Activated CD4-positive, alpha-beta T cell treated with anti-CD3 and anti-CD28 coated beads for 36 hours (primary cell): Measurements from ENCODE around the gene PCDHB3. TPM values are rescaled to one million over a fixed set of nuclear protein-coding genes. Genes with fewer than 3 reads are reported as not detected.
"Not testable (repeated sequence)": the region's sequence is repeated elsewhere in the genome, so short reads cannot be mapped to it uniquely, and the experiment has no call there.

Experiments used
- ATAC-seq: fragments of 200-7000 bp; cut with Tn5 transposase; one replicate; pipeline ENCODE4 v1.10.0; 2021; ENCODE audit warnings: mild to moderate bottlenecking, moderate library complexity
- CTCF ChIA-PET: fragments of 350-600 bp; sonication (Branson Sonifier 250); formaldehyde crosslinking; loops from one replicate; lab custom pipeline; 2021; ENCODE audit warnings: antibody characterized with exemption; lab: Charles Lee
- POLR2A ChIA-PET: fragments of 350-600 bp; sonication (Branson Sonifier 250); formaldehyde crosslinking; loops from one replicate; lab custom pipeline; 2021; ENCODE audit warnings: antibody characterized with exemption, inconsistent platforms; lab: Charles Lee
- DNase-seq: peaks from one replicate; pipeline ENCODE4 v3.0.0-alpha.2; 2020
- H3K27ac Mint-ChIP-seq: one replicate; pipeline ENCODE4 v1.8.0; 2021; ENCODE audit warnings: mixed read lengths
- H3K27me3 Mint-ChIP-seq: one replicate; pipeline ENCODE4 v1.8.0; 2021; ENCODE audit warnings: mixed read lengths
- H3K36me3 Mint-ChIP-seq: one replicate; pipeline ENCODE4 v1.8.0; 2021; ENCODE audit warnings: low read depth, mixed read lengths
- H3K4me1 Mint-ChIP-seq: one replicate; pipeline ENCODE4 v1.8.0; 2021; ENCODE audit warnings: mixed read lengths
- H3K4me3 Mint-ChIP-seq: one replicate; pipeline ENCODE4 v1.8.0; 2021; ENCODE audit warnings: mild to moderate bottlenecking, moderate library complexity, mixed read lengths
- H3K9me3 Mint-ChIP-seq: one replicate; pipeline ENCODE4 v1.8.0; 2021; ENCODE audit warnings: low read depth, mixed read lengths
- intact Hi-C, 2 experiments: fragments of 100-400 bp; cut with DNase I in 1 of 2; cut with micrococcal nuclease in 1 of 2; formaldehyde crosslinking; loops; one replicate each; pipeline versions ENCODE4 v1.14.2 to v1.15.1; 2022 to 2024; cut with DNase I, micrococcal nuclease
- total RNA-seq, 2 experiments: library from RNA; stranded (reverse); gene quantifications; one replicate each; pipeline ENCODE4 v1.2.3, GENCODE V29; 2021

Gene PCDHB3
- total RNA-seq, 2 experiments from 2014 or later = not detected

- CTCF ChIA-PET, H3K4me3 Mint-ChIP-seq, POLR2A ChIA-PET: not testable (repeated sequence)
Measured at GRCh38 chr5:141137346-141137745, 37.1 kb downstream of the PCDHB3 start.

GRCh38 chr5:141149812-141150211, 49.5 kb downstream of the PCDHB3 start, which contains the start of gene PCDHB6:
Gene PCDHB6, plus strand, starts transcription at chr5:141150057. Its CDS starts 201 bp downstream, at chr5:141150258.
- intact Hi-C loops = no loop called here
- no peak within 1 kb of the TSS for H3K4me3 Mint-ChIP-seq
- H3K4me1 Mint-ChIP-seq = peaks cover 4% of the 10 kb centered on the region
- ChIA-PET POLR2A (no interaction called here), CTCF (interaction anchor here (0.7 to 1.3 kb wide), 2 partner anchors 246 to 407 kb away, joined by 3 read pairs; no protein-coding TSS in a partner anchor)
- DNase-seq = peak; percentile 34
- H3K36me3 Mint-ChIP-seq = peaks cover 12% of the 10 kb centered on the region
- H3K27me3 Mint-ChIP-seq = peaks cover 41% of the 10 kb centered on the region
- H3K27ac Mint-ChIP-seq = no peak within 1 kb of the TSS
- peaks cover 21% of the 10 kb centered on the region for H3K9me3 Mint-ChIP-seq
- no peak for ATAC-seq

More at GRCh38 chr5:141137346-141137745, 37.1 kb downstream of the PCDHB3 start:
- DNase-seq, intact Hi-C loops, H3K4me1 Mint-ChIP-seq, H3K27ac Mint-ChIP-seq, ATAC-seq: not testable (repeated sequence)
- H3K9me3 Mint-ChIP-seq = peaks cover 28% of the 10 kb centered on the region
- H3K36me3 Mint-ChIP-seq = peaks cover 11% of the 10 kb centered on the region
- H3K27me3 Mint-ChIP-seq = peaks cover 34% of the 10 kb centered on the region

GRCh38 chr5:141150224-141150992, 50.1 kb downstream of the PCDHB3 start:
- Mint-ChIP-seq H3K27ac (no peak overlapping the region), H3K4me1 (peaks cover 4% of the 10 kb centered on the region), H3K9me3 (peaks cover 21% of the 10 kb centered on the region), H3K4me3 (no peak overlapping the region), H3K27me3 (peaks cover 39% of the 10 kb centered on the region), H3K36me3 (peaks cover 12% of the 10 kb centered on the region)
- intact Hi-C loops = no loop called here
- no peak for ATAC-seq
- ChIA-PET CTCF (interaction anchor here (0.7 to 1.3 kb wide), 3 partner anchors 25 to 407 kb away, joined by 3 read pairs; no protein-coding TSS in a partner anchor), POLR2A (interaction anchor here (0.8 kb wide), 1 partner anchor 305 kb away, joined by 3 read pairs; no protein-coding TSS in a partner anchor)
- DNase-seq = no peak

- H3K36me3 Mint-ChIP-seq = peaks cover 12% of the 10 kb centered on the region
- intact Hi-C loops = no loop called here
- H3K27me3 Mint-ChIP-seq = peaks cover 43% of the 10 kb centered on the region
- H3K9me3 Mint-ChIP-seq = peaks cover 21% of the 10 kb centered on the region
- no peak for DNase-seq
- no peak for ATAC-seq
- peaks cover 4% of the 10 kb centered on the region for H3K4me1 Mint-ChIP-seq
- no peak overlapping the region for H3K27ac Mint-ChIP-seq
- POLR2A ChIA-PET = interaction anchor here (0.8 kb wide), 1 partner anchor 305 kb away, joined by 3 read pairs; no protein-coding TSS in a partner anchor
- CTCF ChIA-PET = interaction anchor here (0.8 kb wide), 1 partner anchor 26 kb away, joined by 3 read pairs; no protein-coding TSS in a partner anchor
- H3K4me3 Mint-ChIP-seq = no peak overlapping the region
Measured at GRCh38 chr5:141150993-141151325, 50.7 kb downstream of the PCDHB3 start.

GRCh38 chr5:141151632-141152031, 51.4 kb downstream of the PCDHB3 start:
- H3K27ac Mint-ChIP-seq, POLR2A ChIA-PET, H3K4me3 Mint-ChIP-seq, DNase-seq, H3K4me1 Mint-ChIP-seq, CTCF ChIA-PET, intact Hi-C loops, ATAC-seq: not testable (repeated sequence)
- Mint-ChIP-seq H3K27me3 (peaks cover 48% of the 10 kb centered on the region), H3K9me3 (peaks cover 21% of the 10 kb centered on the region), H3K36me3 (peaks cover 17% of the 10 kb centered on the region)

GRCh38 chr5:141152096-141152495, 51.8 kb downstream of the PCDHB3 start:
- Mint-ChIP-seq H3K36me3 (peaks cover 18% of the 10 kb centered on the region), H3K9me3 (peaks cover 21% of the 10 kb centered on the region), H3K27me3 (peaks cover 53% of the 10 kb centered on the region)
- CTCF ChIA-PET = interaction anchor here (0.7 kb wide), 1 partner anchor 390 kb away, joined by 3 read pairs; no protein-coding TSS in a partner anchor
- intact Hi-C loops, H3K4me3 Mint-ChIP-seq, H3K27ac Mint-ChIP-seq, H3K4me1 Mint-ChIP-seq, DNase-seq, POLR2A ChIA-PET, ATAC-seq: not testable (repeated sequence)

Other genes starting within 250 kb of the PCDHB3 start
- not detected for gene PCDHA10, start 244.6 kb upstream of the PCDHB3 start, total RNA-seq
- gene PCDHA11, start 231.5 kb upstream of the PCDHB3 start, total RNA-seq = not detected
- not detected for gene PCDHA12, start 225.2 kb upstream of the PCDHB3 start, total RNA-seq
- not detected for gene PCDHA13, start 218.3 kb upstream of the PCDHB3 start, total RNA-seq
- not detected for gene PCDHAC1, start 174.2 kb upstream of the PCDHB3 start, total RNA-seq
- not detected for gene PCDHAC2, start 134.0 kb upstream of the PCDHB3 start, total RNA-seq
- gene PCDHB1, start 49.1 kb upstream of the PCDHB3 start, total RNA-seq = not detected
- gene PCDHB2, start 5.9 kb upstream of the PCDHB3 start, total RNA-seq = not detected
- not detected for gene PCDHB4, start 21.3 kb downstream of the PCDHB3 start, total RNA-seq
- gene PCDHB5, start 34.7 kb downstream of the PCDHB3 start, total RNA-seq = not detected
- not detected for gene PCDHB6, start 49.6 kb downstream of the PCDHB3 start, total RNA-seq
- not detected for gene PCDHB7, start 72.2 kb downstream of the PCDHB3 start, total RNA-seq
- not detected for gene PCDHB8, start 77.3 kb downstream of the PCDHB3 start, total RNA-seq
- gene PCDHB16, start 81.9 kb downstream of the PCDHB3 start, total RNA-seq = not detected
- gene PCDHB9, start 86.7 kb downstream of the PCDHB3 start, total RNA-seq = not detected
- gene PCDHB10, start 91.9 kb downstream of the PCDHB3 start, total RNA-seq = not detected
- gene PCDHB11, start 99.2 kb downstream of the PCDHB3 start, total RNA-seq = not detected
- gene PCDHB12, start 108.2 kb downstream of the PCDHB3 start, total RNA-seq = not detected
- not detected for gene PCDHB13, start 113.4 kb downstream of the PCDHB3 start, total RNA-seq
- gene PCDHB14, start 122.9 kb downstream of the PCDHB3 start, total RNA-seq = not detected
- not detected for gene PCDHB15, start 144.9 kb downstream of the PCDHB3 start, total RNA-seq
- gene SLC25A2, start 203.6 kb downstream of the PCDHB3 start, total RNA-seq = under 1 TPM; 0.27 to 0.30 TPM
- gene TAF7, start 220.3 kb downstream of the PCDHB3 start, total RNA-seq = 10 to 100 TPM; 45.2 to 54.4 TPM
- under 1 TPM in 1 of 2 experiments, not detected in 1; 0.05 TPM for gene PCDHGA1, start 230.0 kb downstream of the PCDHB3 start, total RNA-seq
- not detected for gene PCDHGA2, start 238.3 kb downstream of the PCDHB3 start, total RNA-seq
- not detected for gene PCDHGA3, start 243.4 kb downstream of the PCDHB3 start, total RNA-seq
- gene PCDHGB1, start 249.6 kb downstream of the PCDHB3 start, total RNA-seq = not detected